ENCODE data around the gene WDR49.

GRCh38 chr3:167675848-167676247, 22.1 kb upstream of the WDR49 start:
- TF ChIP-seq POLR2A (IDR thresholded peaks at IDR 0.05; ENCODE audit: borderline replicate concordance, extremely low read depth, insufficient read depth, insufficient read length) (no peak), CTCF (IDR thresholded peaks at IDR 0.05 in 2 of 3, conservative IDR thresholded peaks at IDR 0.05 in 1 of 3; ENCODE audit: borderline replicate concordance in 1 of 3, insufficient read depth in 1 of 3, low read depth in 2 of 3, low read length in 2 of 3) (no peak), EZH2 (IDR thresholded peaks at IDR 0.05) (no peak)
